ENCODE results near the gene SLC30A2. TPM values are rescaled to one million over a fixed set of nuclear protein-coding genes. Genes with fewer than 3 reads are reported as not detected.

Gene SLC30A2
- total RNA-seq, 1 donor from 2014 or later: not detected

DNA sequence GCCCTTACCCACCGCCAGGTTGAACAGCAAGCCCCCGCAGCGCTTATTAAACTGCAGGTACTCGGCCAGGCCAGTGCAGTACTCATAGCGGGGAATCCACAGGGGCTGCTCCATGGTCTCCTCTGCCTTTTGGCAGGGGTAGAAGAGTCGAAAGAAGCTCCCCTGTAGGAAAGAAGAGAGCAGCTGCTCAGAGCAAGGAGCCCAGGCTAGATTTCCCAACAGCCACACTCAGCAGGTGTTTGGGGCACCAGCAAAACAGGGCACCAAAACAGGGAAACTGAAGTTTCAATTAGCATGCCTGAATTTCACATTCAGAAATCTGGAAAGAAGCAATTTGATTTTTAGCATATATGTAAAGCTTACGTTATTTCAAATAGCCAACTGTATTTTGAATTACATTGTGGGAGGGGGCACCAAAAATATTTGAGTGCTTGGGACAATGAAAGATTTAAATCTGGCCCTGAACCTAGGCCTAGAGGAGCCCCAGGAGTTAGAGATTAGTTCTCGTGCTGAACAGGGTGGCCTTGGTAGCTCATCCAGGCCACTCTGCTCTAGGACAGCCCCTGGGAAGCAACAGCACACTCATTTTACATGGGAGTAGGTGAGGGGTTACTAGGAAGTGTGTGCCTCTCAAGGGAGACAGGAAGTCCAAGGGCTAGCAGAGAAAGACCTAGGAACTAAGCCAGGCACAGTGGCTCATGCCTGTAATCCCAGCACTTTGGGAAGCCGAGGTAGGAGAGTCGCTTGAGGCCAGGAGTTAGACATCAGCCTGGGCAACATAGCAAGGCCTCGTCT, 56.3 kb downstream of the SLC30A2 start:
- H3K4me3 Mint-ChIP-seq (ENCODE audit: unreplicated experiment): no peak overlapping the region
- TF ChIP-seq CTCF (IDR thresholded peaks at IDR 0.05): no peak
- no peaks in the 10 kb centered on the region for H3K4me1 Mint-ChIP-seq (ENCODE audit: unreplicated experiment)
- no peak for DNase-seq (ENCODE audit: extremely low spot score, unreplicated experiment)
- H3K36me3 Mint-ChIP-seq (ENCODE audit: unreplicated experiment): peaks cover 15% of the 10 kb centered on the region
- H3K9me3 Mint-ChIP-seq (ENCODE audit: unreplicated experiment): no peaks in the 10 kb centered on the region
- H3K27ac Mint-ChIP-seq (ENCODE audit: unreplicated experiment): no peak overlapping the region
- H3K27me3 Mint-ChIP-seq (ENCODE audit: unreplicated experiment): no peaks in the 10 kb centered on the region

- Mint-ChIP-seq H3K27ac (ENCODE audit: unreplicated experiment) (no peak overlapping the region), H3K4me3 (ENCODE audit: unreplicated experiment) (no peak overlapping the region), H3K9me3 (ENCODE audit: unreplicated experiment) (no peaks in the 10 kb centered on the region), H3K27me3 (ENCODE audit: unreplicated experiment) (no peaks in the 10 kb centered on the region), H3K36me3 (ENCODE audit: unreplicated experiment) (peaks cover 21% of the 10 kb centered on the region), H3K4me1 (ENCODE audit: unreplicated experiment) (no peaks in the 10 kb centered on the region)
- no peak for DNase-seq (ENCODE audit: extremely low spot score, unreplicated experiment)
- no peak for TF ChIP-seq CTCF (IDR thresholded peaks at IDR 0.05)
Observed at GRCh38 chr1:25987951-25988350, 58.0 kb downstream of the SLC30A2 start.

Other genes with a start within 250 kb of the SLC30A2 start
- 126 and 129 TPM in 2 replicates for gene SELENON, start 245.9 kb downstream of the SLC30A2 start, total RNA-seq
- gene MTFR1L, start 226.2 kb downstream of the SLC30A2 start, total RNA-seq: 70.6 and 76.8 TPM in 2 replicates
- 1.3 and 1.9 TPM in 2 replicates for gene AUNIP, start 186.7 kb downstream of the SLC30A2 start, total RNA-seq
- 11.0 and 11.6 TPM in 2 replicates for gene PAQR7, start 170.4 kb downstream of the SLC30A2 start, total RNA-seq
- gene STMN1, start 139.7 kb downstream of the SLC30A2 start, total RNA-seq: 238 and 255 TPM in 2 replicates
- gene PAFAH2, start 48.1 kb downstream of the SLC30A2 start, total RNA-seq: 8.4 and 10.4 TPM in 2 replicates
- 0.30 and 0.34 TPM in 2 replicates for gene EXTL1, start 24.3 kb downstream of the SLC30A2 start, total RNA-seq
- gene TRIM63, start 21.5 kb upstream of the SLC30A2 start, total RNA-seq: 0.21 TPM in 1 of 2 replicates, not detected in the other
- 7.6 and 7.8 TPM in 2 replicates for gene PDIK1L, start 65.7 kb upstream of the SLC30A2 start, total RNA-seq
- gene FAM110D, start 113.0 kb upstream of the SLC30A2 start, total RNA-seq: not detected in 2 replicates
- not detected in 2 replicates for gene C1orf232, start 122.8 kb upstream of the SLC30A2 start, total RNA-seq
- gene ZNF593, start 123.8 kb upstream of the SLC30A2 start, total RNA-seq: 26.8 and 28.6 TPM in 2 replicates
- gene ZNF593OS, start 125.7 kb upstream of the SLC30A2 start, total RNA-seq: not detected in 2 replicates
- gene CNKSR1, start 131.4 kb upstream of the SLC30A2 start, total RNA-seq: 0.89 and 1.1 TPM in 2 replicates
- not detected in 2 replicates for gene CATSPER4, start 144.5 kb upstream of the SLC30A2 start, total RNA-seq
- gene CEP85, start 188.1 kb upstream of the SLC30A2 start, total RNA-seq: 16.5 and 17.7 TPM in 2 replicates
- 138 and 140 TPM in 2 replicates for gene SH3BGRL3, start 234.0 kb upstream of the SLC30A2 start, total RNA-seq

Data from osteocyte (in vitro differentiated cells).